Muscle layer of duodenum (tissue), 2 donors: Measurements from ENCODE around the gene ERAP2.
"Not testable (repeated sequence)": the region's sequence is repeated elsewhere in the genome, so short reads cannot be mapped to it uniquely, and the experiment has no call there.

ENCODE experiments used
- H3K27ac ChIP-seq: one replicate; pipeline ENCODE4 v1.7.0; 2013; ENCODE audit warnings: mild to moderate bottlenecking, low read length
- H3K27me3 ChIP-seq: one replicate; pipeline ENCODE4 v1.7.0; 2013; ENCODE audit warnings: low read depth, mild to moderate bottlenecking, control low read depth, low read length
- H3K36me3 ChIP-seq, 2 donors: one replicate each; pipeline ENCODE4 v1.7.0; 2013; ENCODE audit warnings: low read length in 2 of 2, control low read depth in 1 of 2, mild to moderate bottlenecking in 1 of 2; ENCODE audit not compliant: insufficient read depth in 2 of 2, control insufficient read depth in 1 of 2
- H3K4me1 ChIP-seq, 2 donors: one replicate each; pipeline ENCODE4 v1.7.0; 2013; ENCODE audit warnings: low read length in 2 of 2, mild to moderate bottlenecking in 2 of 2, control low read depth in 1 of 2, moderate library complexity in 1 of 2; ENCODE audit not compliant: insufficient read depth in 2 of 2, control insufficient read depth in 1 of 2
- H3K4me3 ChIP-seq, 2 donors: one replicate each; pipeline ENCODE4 v1.7.0; 2013; ENCODE audit warnings: low read length in 2 of 2, low read depth in 1 of 2, mild to moderate bottlenecking in 1 of 2
- H3K9me3 ChIP-seq, 2 donors: one replicate each; pipeline ENCODE4 v1.7.0; 2013; ENCODE audit warnings: low read length in 2 of 2, control low read depth in 1 of 2, mild to moderate bottlenecking in 1 of 2; ENCODE audit not compliant: control insufficient read depth in 1 of 2
- donor health status: healthy.

ERAP2 gene, protein sequence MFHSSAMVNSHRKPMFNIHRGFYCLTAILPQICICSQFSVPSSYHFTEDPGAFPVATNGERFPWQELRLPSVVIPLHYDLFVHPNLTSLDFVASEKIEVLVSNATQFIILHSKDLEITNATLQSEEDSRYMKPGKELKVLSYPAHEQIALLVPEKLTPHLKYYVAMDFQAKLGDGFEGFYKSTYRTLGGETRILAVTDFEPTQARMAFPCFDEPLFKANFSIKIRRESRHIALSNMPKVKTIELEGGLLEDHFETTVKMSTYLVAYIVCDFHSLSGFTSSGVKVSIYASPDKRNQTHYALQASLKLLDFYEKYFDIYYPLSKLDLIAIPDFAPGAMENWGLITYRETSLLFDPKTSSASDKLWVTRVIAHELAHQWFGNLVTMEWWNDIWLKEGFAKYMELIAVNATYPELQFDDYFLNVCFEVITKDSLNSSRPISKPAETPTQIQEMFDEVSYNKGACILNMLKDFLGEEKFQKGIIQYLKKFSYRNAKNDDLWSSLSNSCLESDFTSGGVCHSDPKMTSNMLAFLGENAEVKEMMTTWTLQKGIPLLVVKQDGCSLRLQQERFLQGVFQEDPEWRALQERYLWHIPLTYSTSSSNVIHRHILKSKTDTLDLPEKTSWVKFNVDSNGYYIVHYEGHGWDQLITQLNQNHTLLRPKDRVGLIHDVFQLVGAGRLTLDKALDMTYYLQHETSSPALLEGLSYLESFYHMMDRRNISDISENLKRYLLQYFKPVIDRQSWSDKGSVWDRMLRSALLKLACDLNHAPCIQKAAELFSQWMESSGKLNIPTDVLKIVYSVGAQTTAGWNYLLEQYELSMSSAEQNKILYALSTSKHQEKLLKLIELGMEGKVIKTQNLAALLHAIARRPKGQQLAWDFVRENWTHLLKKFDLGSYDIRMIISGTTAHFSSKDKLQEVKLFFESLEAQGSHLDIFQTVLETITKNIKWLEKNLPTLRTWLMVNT

GRCh38 chr5:96876292-96876850 is at the start of gene ERAP2:
Gene ERAP2 (plus strand): TSS chr5:96876500. CDS start chr5:96879686, 3,186 bp downstream.
- H3K36me3 ChIP-seq: no peaks in the 10 kb centered on the region
- H3K27ac ChIP-seq: peak within 1 kb of the TSS; percentile 91
- peaks cover under 1 to 6% of the 10 kb centered on the region in 2 donors for H3K4me1 ChIP-seq
- no peaks in the 10 kb centered on the region for H3K27me3 ChIP-seq
- peak within 1 kb of the TSS; percentile 76 to 99 for H3K4me3 ChIP-seq
- no peaks in the 10 kb centered on the region for H3K9me3 ChIP-seq

GRCh38 chr5:96829297-96829696 is 47.0 kb upstream of the ERAP2 start:
- H3K4me1 ChIP-seq: no peaks in the 10 kb centered on the region
- no peaks in the 10 kb centered on the region for H3K9me3 ChIP-seq
- H3K4me3 ChIP-seq: no peak overlapping the region
- no peak overlapping the region for H3K27ac ChIP-seq
- no peaks in the 10 kb centered on the region for H3K36me3 ChIP-seq
- no peaks in the 10 kb centered on the region for H3K27me3 ChIP-seq

DNA sequence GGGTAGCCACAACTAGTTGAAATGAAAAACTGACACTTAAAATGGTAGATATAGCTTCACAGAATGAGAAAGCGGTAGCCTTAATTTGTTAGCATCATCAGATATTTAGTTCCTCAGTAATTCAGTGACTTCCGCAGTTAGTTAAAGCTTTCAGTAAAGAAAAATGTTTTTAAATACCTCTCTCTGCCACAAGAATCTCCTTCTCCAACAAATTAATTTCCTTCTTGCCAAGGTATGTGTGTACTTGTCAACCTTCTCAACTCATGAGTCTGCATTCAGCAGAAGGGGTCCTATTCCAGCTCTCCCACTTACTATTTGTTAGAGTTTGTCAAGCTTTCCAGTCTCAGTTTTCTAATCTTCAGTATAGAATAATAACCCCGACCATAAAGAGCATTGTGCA is 42.3 kb upstream of the ERAP2 start:
- H3K4me1 ChIP-seq: no peaks in the 10 kb centered on the region
- H3K27ac ChIP-seq: no peak overlapping the region

DNA sequence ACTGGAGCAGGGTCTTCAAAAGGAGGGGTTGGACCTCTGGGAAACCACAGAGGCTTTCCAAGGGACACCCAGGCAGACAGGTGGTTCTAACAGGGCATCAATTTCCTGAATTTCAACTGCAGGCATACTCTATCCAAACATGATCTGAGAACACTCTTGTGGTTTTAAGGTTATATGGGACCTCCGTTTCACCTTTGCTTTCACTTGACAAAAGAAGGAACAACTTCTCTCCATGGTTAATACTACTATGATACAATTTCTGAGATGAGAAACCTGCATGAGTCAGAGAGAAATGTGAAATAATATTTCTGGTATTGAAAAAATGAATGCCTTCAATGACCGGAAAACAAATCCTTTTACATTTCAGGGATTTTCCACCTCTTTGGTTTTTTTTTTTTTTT is 40.5 kb upstream of the ERAP2 start:
- no peaks in the 10 kb centered on the region for H3K27me3 ChIP-seq
- H3K27ac ChIP-seq: no peak overlapping the region
- H3K9me3 ChIP-seq: no peaks in the 10 kb centered on the region
- H3K4me3 ChIP-seq: no peak overlapping the region
- no peaks in the 10 kb centered on the region for H3K4me1 ChIP-seq
- no peaks in the 10 kb centered on the region for H3K36me3 ChIP-seq

More for the DNA sequence above, 42.3 kb upstream of the ERAP2 start:
- H3K9me3 ChIP-seq: no peaks in the 10 kb centered on the region
- no peaks in the 10 kb centered on the region for H3K36me3 ChIP-seq
- no peak overlapping the region for H3K4me3 ChIP-seq
- no peaks in the 10 kb centered on the region for H3K27me3 ChIP-seq

DNA sequence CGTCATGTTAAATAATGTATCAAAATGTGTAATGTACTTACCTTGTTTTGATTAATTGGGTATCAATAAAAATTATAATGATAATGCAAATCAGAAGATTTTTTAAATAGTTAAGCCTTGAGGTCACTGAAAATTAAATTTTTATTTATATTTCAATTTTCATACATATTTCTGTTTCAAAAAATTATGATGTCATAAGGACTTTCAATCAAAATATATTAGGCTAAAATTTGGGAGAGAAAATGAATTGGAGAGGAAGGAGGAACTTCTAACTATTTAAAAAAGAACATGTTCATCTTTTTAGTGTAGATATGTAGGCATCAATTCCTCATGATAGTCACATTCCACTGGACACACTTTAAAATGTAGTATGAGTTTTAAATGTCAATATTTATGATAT is 39.5 kb upstream of the ERAP2 start:
- H3K9me3 ChIP-seq: no peaks in the 10 kb centered on the region
- H3K4me3 ChIP-seq: no peak overlapping the region
- H3K36me3 ChIP-seq: no peaks in the 10 kb centered on the region
- no peaks in the 10 kb centered on the region for H3K27me3 ChIP-seq
- H3K4me1 ChIP-seq: no peaks in the 10 kb centered on the region
- no peak overlapping the region for H3K27ac ChIP-seq

GRCh38 chr5:96837303-96837702 is 39.0 kb upstream of the ERAP2 start:
- no peaks in the 10 kb centered on the region for H3K27me3 ChIP-seq
- no peaks in the 10 kb centered on the region for H3K9me3 ChIP-seq
- no peaks in the 10 kb centered on the region for H3K36me3 ChIP-seq
- H3K27ac ChIP-seq: no peak overlapping the region
- no peak overlapping the region for H3K4me3 ChIP-seq
- H3K4me1 ChIP-seq: no peaks in the 10 kb centered on the region

DNA sequence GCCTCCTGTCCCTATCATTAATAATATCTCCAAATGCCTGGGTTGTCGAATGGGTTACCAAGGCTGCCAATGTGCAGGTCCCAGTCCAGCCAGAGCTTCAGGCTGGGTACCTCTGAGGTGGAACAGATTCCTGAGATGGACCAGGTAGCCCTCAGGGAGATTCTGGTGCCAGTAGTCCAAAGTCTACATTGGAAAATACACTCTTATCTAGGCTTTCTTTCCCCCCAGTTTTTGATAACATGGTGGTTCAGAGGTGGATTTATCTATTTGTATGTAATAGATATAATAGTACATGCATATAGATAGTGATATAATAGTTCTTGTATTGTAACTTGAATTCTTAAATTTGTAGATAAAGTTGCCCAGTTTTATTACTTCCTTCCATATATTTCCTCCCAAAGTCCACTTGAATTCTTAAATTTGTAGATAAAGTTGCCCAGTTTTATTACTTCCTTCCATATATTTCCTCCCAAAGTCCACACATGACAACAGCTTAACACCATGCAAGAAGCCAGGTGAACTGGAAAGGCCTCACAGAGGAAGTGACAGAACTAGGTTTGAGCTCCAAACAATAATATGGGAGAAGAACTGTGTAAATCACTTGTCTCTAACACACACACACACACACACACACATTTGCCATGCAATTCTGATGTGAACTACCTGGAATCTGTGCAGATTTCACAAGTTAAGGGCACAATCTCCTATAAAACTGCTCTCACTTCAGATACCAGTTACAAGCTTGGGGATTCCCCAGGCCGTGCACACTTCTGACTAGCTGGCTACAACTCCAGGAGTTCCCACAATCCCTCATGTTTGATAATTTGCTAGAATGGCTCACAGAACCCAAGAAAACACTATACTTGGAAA is 37.9 kb upstream of the ERAP2 start:
- H3K27ac ChIP-seq: no peak overlapping the region
- no peak overlapping the region for H3K4me3 ChIP-seq
- no peaks in the 10 kb centered on the region for H3K36me3 ChIP-seq
- H3K9me3 ChIP-seq: no peaks in the 10 kb centered on the region
- H3K4me1 ChIP-seq: no peaks in the 10 kb centered on the region
- H3K27me3 ChIP-seq: no peaks in the 10 kb centered on the region

DNA sequence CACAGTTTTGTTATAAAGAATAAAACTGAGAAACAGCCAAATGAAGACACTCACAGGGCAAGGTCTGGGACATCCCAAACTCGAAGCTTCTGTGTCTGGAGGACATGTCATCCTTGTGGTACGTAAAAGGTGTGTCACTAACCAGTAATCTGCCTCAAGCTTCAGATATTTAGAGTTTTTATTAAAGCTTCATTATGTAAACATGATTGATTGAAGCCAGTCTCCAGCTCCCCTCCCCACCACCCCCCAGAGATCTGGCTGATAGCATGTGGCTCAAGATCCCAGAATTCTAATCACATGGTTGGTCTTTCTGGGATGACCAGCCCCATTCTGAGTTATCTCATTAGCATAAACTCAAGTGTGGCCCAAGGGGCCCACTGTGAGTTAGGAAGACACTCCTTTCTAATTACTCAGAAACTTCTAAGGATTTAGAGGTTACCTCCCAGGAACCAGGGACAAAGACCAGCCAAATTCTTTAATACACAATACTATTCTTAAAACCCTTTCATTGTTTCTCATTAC is 37.2 kb upstream of the ERAP2 start:
- H3K4me3 ChIP-seq: no peak overlapping the region
- no peaks in the 10 kb centered on the region for H3K27me3 ChIP-seq
- H3K9me3 ChIP-seq: no peaks in the 10 kb centered on the region
- no peaks in the 10 kb centered on the region for H3K4me1 ChIP-seq
- no peak overlapping the region for H3K27ac ChIP-seq
- H3K36me3 ChIP-seq: no peaks in the 10 kb centered on the region

DNA sequence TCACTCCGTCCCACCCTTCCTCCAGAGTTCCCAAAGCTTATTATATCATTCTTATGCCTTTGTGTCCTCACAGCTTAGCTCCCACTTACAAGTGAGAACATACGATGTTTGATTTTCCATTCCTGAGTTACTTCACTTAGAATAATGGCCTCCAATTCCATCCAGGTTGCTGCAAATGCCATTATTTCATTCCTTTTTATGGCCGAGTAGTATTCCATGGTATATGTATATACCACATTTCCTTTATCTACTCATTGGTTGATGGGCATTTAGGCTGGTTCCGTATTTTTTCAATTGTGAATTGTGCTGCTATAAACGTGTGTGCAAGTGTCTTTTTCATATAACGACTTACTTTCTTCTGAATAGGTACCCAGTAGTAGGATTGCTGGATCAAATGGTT is 34.4 kb upstream of the ERAP2 start:
- not testable (repeated sequence) for H3K4me3 ChIP-seq, H3K4me1 ChIP-seq, H3K9me3 ChIP-seq, H3K27me3 ChIP-seq, H3K36me3 ChIP-seq, H3K27ac ChIP-seq

- H3K36me3 ChIP-seq: no peaks in the 10 kb centered on the region
- no peaks in the 10 kb centered on the region for H3K4me1 ChIP-seq
- H3K27ac ChIP-seq: no peak overlapping the region
- H3K27me3 ChIP-seq: no peaks in the 10 kb centered on the region
- H3K9me3 ChIP-seq: no peaks in the 10 kb centered on the region
- no peak overlapping the region for H3K4me3 ChIP-seq
Measured at GRCh38 chr5:96843140-96843539, 33.2 kb upstream of the ERAP2 start.
